ENCODE data around the gene NCAPD2.

The NCAPD2 gene

DNA sequence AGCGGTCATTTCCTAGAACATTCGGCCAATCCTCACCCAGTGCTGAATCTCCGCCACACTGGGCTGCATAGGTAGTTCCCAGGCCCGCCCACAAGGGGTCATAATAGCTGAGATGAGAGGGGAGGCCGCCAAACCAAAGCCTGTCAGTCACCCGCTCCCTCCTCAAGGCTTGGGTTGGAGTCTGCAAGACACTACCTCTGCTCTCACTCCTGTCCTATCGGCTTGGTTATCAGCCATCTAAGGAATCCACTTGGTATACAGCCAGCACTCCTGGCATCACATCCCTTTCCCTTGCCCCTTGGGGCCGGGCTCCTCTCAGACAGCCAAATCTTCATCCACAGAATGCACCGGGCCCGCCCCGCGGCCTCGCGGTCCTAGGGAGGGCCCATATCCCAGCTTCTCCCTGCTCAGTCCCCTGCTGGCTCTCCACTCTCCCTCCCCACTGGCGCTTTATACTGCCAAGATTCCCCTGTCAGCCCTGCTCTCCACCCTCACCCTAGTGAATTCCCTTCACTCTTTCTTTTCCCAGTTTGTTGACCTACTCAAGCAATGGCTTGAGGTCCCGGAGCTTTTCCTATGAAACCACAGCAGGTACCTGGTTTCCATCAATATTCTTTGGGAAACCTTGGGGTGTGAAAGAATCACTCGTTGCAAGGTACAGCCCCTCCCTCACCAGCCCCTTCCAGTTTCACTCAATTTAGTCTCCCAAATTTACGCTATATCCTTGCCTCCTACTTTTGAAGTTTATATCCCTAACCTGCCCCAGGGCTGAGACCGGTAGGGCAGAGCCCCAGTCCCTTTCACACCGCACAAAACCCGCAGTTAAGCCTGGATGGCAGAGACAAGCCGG, 60.5 kb downstream of the NCAPD2 start (continued):
- TF ChIP-seq ZNF514 (tag by site-specific recombination; IDR thresholded peaks at IDR 0.05) (no peak), ZNF48 (tag by site-specific recombination; IDR thresholded peaks at IDR 0.05) (no peak), KLF10 (tag by site-specific recombination; IDR thresholded peaks at IDR 0.05) (no peak; the same call in 1 of the 2 replicates), ZNF24 (tag by site-specific recombination; IDR thresholded peaks at IDR 0.05) (peak; percentile 78), SALL2 (tag by site-specific recombination; IDR thresholded peaks at IDR 0.05; ENCODE audit: borderline replicate concordance) (no peak), ZFP37 (tag by site-specific recombination; IDR thresholded peaks at IDR 0.05) (peak; percentile 35; the same call in 1 of the 2 replicates), ZNF211 (tag by site-specific recombination; IDR thresholded peaks at IDR 0.05; ENCODE audit: low read depth) (no peak), SCRT2 (tag by site-specific recombination; IDR thresholded peaks at IDR 0.05) (no peak), WT1 (tag by site-specific recombination; IDR thresholded peaks at IDR 0.05) (peak; percentile 88), ZNF174 (tag by site-specific recombination; IDR thresholded peaks at IDR 0.05) (no peak), ZNF404 (tag by site-specific recombination; IDR thresholded peaks at IDR 0.05) (no peak), ZNF768 (tag by site-specific recombination; IDR thresholded peaks at IDR 0.05) (no peak), EGR2 (tag by site-specific recombination; IDR thresholded peaks at IDR 0.05; ENCODE audit: low read depth) (no peak), ZBTB21 (tag by site-specific recombination; IDR thresholded peaks at IDR 0.05) (no peak)
- TF ChIP-seq, protein P1, sequence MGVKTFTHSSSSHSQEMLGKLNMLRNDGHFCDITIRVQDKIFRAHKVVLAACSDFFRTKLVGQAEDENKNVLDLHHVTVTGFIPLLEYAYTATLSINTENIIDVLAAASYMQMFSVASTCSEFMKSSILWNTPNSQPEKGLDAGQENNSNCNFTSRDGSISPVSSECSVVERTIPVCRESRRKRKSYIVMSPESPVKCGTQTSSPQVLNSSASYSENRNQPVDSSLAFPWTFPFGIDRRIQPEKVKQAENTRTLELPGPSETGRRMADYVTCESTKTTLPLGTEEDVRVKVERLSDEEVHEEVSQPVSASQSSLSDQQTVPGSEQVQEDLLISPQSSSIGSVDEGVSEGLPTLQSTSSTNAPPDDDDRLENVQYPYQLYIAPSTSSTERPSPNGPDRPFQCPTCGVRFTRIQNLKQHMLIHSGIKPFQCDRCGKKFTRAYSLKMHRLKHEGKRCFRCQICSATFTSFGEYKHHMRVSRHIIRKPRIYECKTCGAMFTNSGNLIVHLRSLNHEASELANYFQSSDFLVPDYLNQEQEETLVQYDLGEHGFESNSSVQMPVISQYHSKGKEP (tag by site-specific recombination; IDR thresholded peaks at IDR 0.05) = no peak
- TF ChIP-seq, protein P2, sequence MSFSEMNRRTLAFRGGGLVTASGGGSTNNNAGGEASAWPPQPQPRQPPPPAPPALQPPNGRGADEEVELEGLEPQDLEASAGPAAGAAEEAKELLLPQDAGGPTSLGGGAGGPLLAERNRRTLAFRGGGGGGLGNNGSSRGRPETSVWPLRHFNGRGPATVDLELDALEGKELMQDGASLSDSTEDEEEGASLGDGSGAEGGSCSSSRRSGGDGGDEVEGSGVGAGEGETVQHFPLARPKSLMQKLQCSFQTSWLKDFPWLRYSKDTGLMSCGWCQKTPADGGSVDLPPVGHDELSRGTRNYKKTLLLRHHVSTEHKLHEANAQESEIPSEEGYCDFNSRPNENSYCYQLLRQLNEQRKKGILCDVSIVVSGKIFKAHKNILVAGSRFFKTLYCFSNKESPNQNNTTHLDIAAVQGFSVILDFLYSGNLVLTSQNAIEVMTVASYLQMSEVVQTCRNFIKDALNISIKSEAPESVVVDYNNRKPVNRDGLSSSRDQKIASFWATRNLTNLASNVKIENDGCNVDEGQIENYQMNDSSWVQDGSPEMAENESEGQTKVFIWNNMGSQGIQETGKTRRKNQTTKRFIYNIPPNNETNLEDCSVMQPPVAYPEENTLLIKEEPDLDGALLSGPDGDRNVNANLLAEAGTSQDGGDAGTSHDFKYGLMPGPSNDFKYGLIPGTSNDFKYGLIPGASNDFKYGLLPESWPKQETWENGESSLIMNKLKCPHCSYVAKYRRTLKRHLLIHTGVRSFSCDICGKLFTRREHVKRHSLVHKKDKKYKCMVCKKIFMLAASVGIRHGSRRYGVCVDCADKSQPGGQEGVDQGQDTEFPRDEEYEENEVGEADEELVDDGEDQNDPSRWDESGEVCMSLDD (tag by site-specific recombination; IDR thresholded peaks at IDR 0.05) = no peak
- TF ChIP-seq, protein P3, sequence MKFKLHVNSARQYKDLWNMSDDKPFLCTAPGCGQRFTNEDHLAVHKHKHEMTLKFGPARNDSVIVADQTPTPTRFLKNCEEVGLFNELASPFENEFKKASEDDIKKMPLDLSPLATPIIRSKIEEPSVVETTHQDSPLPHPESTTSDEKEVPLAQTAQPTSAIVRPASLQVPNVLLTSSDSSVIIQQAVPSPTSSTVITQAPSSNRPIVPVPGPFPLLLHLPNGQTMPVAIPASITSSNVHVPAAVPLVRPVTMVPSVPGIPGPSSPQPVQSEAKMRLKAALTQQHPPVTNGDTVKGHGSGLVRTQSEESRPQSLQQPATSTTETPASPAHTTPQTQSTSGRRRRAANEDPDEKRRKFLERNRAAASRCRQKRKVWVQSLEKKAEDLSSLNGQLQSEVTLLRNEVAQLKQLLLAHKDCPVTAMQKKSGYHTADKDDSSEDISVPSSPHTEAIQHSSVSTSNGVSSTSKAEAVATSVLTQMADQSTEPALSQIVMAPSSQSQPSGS (tag by site-specific recombination; IDR thresholded peaks at IDR 0.05; ENCODE audit: low read depth) = no peak
- TF ChIP-seq, protein P4, sequence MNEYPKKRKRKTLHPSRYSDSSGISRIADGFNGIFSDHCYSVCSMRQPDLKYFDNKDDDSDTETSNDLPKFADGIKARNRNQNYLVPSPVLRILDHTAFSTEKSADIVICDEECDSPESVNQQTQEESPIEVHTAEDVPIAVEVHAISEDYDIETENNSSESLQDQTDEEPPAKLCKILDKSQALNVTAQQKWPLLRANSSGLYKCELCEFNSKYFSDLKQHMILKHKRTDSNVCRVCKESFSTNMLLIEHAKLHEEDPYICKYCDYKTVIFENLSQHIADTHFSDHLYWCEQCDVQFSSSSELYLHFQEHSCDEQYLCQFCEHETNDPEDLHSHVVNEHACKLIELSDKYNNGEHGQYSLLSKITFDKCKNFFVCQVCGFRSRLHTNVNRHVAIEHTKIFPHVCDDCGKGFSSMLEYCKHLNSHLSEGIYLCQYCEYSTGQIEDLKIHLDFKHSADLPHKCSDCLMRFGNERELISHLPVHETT (tag by site-specific recombination; IDR thresholded peaks at IDR 0.05) = no peak
